ENCODE measurements around the gene GRPEL1. TPM values are rescaled to one million over a fixed set of nuclear protein-coding genes. Genes with fewer than 3 reads are reported as not detected.

GRPEL1 gene
- total and polyA plus RNA-seq, 2 experiments from 2014 or later, result 27.4 to 112 TPM

DNA sequence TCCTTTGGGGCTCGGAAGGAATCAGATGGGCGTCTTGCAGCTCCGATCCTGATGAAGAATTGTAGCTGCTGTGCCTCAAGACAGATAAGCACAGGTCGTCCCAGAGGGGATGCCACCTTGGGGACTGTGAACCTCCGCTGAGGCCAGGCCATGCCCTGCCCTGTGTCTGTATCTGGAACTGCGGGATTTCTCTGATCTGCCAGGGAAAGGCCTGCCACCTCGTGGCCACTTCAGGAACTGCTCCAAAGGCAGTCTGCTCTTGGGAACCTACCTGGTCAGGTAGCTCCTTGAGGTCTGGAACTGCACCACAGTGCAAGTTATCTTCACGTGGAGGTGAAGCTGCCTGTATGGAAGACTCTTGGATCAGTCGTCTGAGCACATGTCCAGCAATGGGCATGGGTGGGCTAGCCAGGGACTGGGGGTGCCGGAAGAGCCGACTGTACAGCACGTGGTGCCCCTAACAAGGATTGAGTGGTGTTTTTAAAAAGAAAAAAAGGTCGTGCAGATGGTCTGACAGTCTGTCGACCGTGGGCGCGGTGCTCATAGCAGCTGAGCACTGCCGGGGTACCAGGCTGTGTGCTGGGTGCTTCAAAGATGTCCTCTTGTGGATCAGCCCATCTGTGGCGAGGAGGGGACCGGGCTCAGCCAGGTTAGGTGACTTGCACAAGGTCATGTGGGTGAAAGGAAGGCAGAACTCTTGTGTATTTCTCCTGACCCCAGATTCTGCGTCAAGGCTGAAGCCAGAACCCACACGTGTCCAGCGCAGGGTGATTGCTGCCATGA, 3.1 kb upstream of the GRPEL1 start:
- no peaks in the 10 kb centered on the region for H3K9me2 ChIP-seq (ENCODE audit: insufficient read depth)
- TF ChIP-seq EZH2phosphoT487 (IDR thresholded peaks at IDR 0.05; ENCODE audit: unreplicated experiment), result no peak
- TF ChIP-seq, protein P1, sequence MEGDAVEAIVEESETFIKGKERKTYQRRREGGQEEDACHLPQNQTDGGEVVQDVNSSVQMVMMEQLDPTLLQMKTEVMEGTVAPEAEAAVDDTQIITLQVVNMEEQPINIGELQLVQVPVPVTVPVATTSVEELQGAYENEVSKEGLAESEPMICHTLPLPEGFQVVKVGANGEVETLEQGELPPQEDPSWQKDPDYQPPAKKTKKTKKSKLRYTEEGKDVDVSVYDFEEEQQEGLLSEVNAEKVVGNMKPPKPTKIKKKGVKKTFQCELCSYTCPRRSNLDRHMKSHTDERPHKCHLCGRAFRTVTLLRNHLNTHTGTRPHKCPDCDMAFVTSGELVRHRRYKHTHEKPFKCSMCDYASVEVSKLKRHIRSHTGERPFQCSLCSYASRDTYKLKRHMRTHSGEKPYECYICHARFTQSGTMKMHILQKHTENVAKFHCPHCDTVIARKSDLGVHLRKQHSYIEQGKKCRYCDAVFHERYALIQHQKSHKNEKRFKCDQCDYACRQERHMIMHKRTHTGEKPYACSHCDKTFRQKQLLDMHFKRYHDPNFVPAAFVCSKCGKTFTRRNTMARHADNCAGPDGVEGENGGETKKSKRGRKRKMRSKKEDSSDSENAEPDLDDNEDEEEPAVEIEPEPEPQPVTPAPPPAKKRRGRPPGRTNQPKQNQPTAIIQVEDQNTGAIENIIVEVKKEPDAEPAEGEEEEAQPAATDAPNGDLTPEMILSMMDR (conservative IDR thresholded peaks at IDR 0.05; ENCODE audit: low read depth in 2 of 2), result peak; percentile 90 to 99
- H3K4me1 Mint-ChIP-seq, result peaks cover 18% of the 10 kb centered on the region
- no peaks in the 10 kb centered on the region; the same call in 2 of the 3 replicates for H3K9me3 Mint-ChIP-seq
- no peak overlapping the region for H3K27ac Mint-ChIP-seq
- H2AFZ ChIP-seq, result peak overlapping the region; percentile 80; the same call in 1 of the 2 replicates
- H3K4me3 ChIP-seq, result no peak overlapping the region
- peaks cover 14% of the 10 kb centered on the region for H4K20me1 ChIP-seq (replicated peaks; ENCODE audit: insufficient read depth)
- no peaks in the 10 kb centered on the region for H3F3A ChIP-seq (replicated peaks; ENCODE audit: low read depth)
- no peak overlapping the region for H3K4me3 Mint-ChIP-seq
- peaks cover 4% of the 10 kb centered on the region; the same call in 1 of the 3 replicates for H3K36me3 Mint-ChIP-seq (ENCODE audit: low read depth)
- ATAC-seq (peak; percentile 32), DNase-seq (ENCODE audit: low spot score) (peak; percentile 93)
- no peak overlapping the region for H3K27ac ChIP-seq (ENCODE audit: low read depth)
- peaks cover 21% of the 10 kb centered on the region for H3K27me3 ChIP-seq (ENCODE audit: insufficient read depth)
- H3K36me3 ChIP-seq (ENCODE audit: insufficient read depth), result no peaks in the 10 kb centered on the region
- peaks cover 15% of the 10 kb centered on the region for H3K27me3 Mint-ChIP-seq (ENCODE audit: insufficient read depth, low read depth, poor library complexity)
- H3K4me2 ChIP-seq, result no peak overlapping the region
- peaks cover 20% of the 10 kb centered on the region; the same call in 1 of the 2 replicates for H3K4me1 ChIP-seq (ENCODE audit: insufficient read depth)
- H3K79me2 ChIP-seq (replicated peaks; ENCODE audit: insufficient read depth), result peaks cover 15% of the 10 kb centered on the region

DNA sequence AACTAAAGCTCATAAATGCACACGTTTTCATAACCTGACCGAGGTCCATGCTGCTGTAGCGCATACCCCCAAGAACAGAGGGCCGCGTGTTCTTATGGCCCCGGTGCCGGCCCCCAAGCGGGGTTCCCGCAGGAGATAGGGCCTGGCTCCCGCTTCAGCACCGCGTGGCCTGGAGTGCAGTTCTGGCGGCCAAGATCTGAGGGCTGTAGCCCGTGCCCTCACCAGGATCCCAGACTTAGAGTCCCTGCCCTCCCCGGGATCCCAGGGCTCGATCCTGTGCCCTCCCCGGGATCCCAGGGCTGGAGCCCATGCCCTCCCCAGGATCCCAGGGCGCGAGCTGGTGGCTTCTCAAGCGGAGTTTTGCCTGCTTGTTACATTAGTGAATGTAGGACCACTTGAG, 1.0 kb upstream of the GRPEL1 start:
- no peak overlapping the region for H3K27ac ChIP-seq (ENCODE audit: low read depth)
- ATAC-seq (peak; percentile 53), DNase-seq (ENCODE audit: low spot score) (peak; percentile 80)
- Mint-ChIP-seq H3K27ac (peak overlapping the region; percentile 39; the same call in 1 of the 2 replicates), H3K4me3 (peak overlapping the region; percentile 92), H3K9me3 (no peaks in the 10 kb centered on the region; the same call in 2 of the 3 replicates), H3K4me1 (peaks cover 20% of the 10 kb centered on the region), H3K36me3 (ENCODE audit: low read depth) (peaks cover 17% of the 10 kb centered on the region), H3K27me3 (ENCODE audit: insufficient read depth, low read depth, poor library complexity) (peaks cover 15% of the 10 kb centered on the region)
- H3K36me3 ChIP-seq (ENCODE audit: insufficient read depth), result peaks cover 3% of the 10 kb centered on the region; the same call in 1 of the 2 replicates
- peak overlapping the region; percentile 89 for H3K4me2 ChIP-seq
- peak overlapping the region; percentile 72 for H3K4me3 ChIP-seq
- H4K20me1 ChIP-seq (replicated peaks; ENCODE audit: insufficient read depth), result peaks cover 27% of the 10 kb centered on the region
- H3K4me1 ChIP-seq (ENCODE audit: insufficient read depth), result peaks cover 20% of the 10 kb centered on the region; the same call in 1 of the 2 replicates
- no peak for TF ChIP-seq JUNB (IDR thresholded peaks at IDR 0.05; ENCODE audit: unreplicated experiment)
- TF ChIP-seq, protein P2, sequence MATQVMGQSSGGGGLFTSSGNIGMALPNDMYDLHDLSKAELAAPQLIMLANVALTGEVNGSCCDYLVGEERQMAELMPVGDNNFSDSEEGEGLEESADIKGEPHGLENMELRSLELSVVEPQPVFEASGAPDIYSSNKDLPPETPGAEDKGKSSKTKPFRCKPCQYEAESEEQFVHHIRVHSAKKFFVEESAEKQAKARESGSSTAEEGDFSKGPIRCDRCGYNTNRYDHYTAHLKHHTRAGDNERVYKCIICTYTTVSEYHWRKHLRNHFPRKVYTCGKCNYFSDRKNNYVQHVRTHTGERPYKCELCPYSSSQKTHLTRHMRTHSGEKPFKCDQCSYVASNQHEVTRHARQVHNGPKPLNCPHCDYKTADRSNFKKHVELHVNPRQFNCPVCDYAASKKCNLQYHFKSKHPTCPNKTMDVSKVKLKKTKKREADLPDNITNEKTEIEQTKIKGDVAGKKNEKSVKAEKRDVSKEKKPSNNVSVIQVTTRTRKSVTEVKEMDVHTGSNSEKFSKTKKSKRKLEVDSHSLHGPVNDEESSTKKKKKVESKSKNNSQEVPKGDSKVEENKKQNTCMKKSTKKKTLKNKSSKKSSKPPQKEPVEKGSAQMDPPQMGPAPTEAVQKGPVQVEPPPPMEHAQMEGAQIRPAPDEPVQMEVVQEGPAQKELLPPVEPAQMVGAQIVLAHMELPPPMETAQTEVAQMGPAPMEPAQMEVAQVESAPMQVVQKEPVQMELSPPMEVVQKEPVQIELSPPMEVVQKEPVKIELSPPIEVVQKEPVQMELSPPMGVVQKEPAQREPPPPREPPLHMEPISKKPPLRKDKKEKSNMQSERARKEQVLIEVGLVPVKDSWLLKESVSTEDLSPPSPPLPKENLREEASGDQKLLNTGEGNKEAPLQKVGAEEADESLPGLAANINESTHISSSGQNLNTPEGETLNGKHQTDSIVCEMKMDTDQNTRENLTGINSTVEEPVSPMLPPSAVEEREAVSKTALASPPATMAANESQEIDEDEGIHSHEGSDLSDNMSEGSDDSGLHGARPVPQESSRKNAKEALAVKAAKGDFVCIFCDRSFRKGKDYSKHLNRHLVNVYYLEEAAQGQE (IDR thresholded peaks at IDR 0.05; ENCODE audit: unreplicated experiment), result peak; percentile 30
- peak overlapping the region; percentile 90 for H2AFZ ChIP-seq
- H3K27me3 ChIP-seq (ENCODE audit: insufficient read depth), result peaks cover 21% of the 10 kb centered on the region
- H3K9me2 ChIP-seq (ENCODE audit: insufficient read depth), result no peaks in the 10 kb centered on the region
- peaks cover 36% of the 10 kb centered on the region for H3K79me2 ChIP-seq (replicated peaks; ENCODE audit: insufficient read depth)
- no peaks in the 10 kb centered on the region for H3F3A ChIP-seq (replicated peaks; ENCODE audit: low read depth)
